GM18519 (cell line): ENCODE results near the gene DPYSL4.

Experiments used
- ATAC-seq: cut with Tn5 transposase; IDR thresholded peaks from one replicate; pipeline ENCODE4 v1.9.1; 2021; ENCODE audit warnings: mild to moderate bottlenecking, moderate library complexity; ENCODE audit not compliant: unreplicated experiment, low FRiP score

DPYSL4 gene

DNA sequence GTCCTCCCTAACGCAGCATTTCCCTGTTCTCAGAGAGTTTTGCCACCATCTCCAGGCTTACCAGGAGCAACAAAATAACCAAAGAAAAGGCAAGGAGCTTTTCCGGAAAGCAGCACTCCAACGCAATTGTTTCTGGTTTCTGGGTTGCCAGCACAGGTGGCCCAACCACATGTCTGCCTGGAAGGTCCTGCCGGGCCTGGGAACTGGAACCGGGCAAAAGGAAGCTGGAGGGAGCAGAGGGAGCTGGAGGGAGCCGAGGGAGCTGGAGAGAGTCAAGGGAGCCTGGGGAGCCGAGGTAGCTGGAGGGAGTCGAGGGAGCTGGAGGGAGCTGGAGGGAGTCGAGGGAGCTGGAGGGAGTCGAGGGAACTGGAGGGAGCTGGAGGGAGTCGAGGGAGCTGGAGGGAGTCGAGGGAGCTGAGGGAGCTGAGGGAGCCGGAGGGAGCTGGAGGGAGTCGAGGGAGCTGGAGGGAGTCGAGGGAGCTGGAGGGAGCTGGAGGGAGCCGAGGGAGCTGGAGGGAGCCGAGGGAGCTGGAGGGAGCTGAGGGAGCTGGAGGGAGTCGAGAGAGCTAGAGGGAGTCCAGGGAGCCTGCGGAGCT is 66.4 kb downstream of the DPYSL4 start:
- no peak for ATAC-seq

DNA sequence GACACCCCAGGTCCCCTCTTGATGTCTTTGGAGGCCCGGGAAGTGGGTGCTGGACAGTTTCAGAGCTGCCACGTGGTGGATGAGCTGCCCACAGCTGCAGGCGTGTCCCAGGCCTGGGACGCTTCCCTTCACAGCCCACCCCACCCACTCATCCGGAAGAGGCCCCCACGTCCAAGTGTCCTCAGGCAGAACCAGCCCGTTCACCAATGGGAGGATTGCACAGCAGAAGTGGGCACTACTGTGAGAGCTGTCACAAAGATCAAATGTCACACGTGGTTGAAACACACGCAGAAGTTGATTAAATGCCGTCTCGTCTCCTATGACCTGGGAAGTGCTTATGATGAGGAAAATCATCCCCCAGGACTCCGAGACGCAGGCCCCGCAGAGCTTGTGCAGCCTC is 68.1 kb downstream of the DPYSL4 start:
- no peak for ATAC-seq
